T-cell (primary cell): ENCODE data around the gene PLEKHA7. TPM values are rescaled to one million over a fixed set of nuclear protein-coding genes. Genes with fewer than 3 reads are reported as not detected.
"Not testable (repeated sequence)": the region's sequence is repeated elsewhere in the genome, so short reads cannot be mapped to it uniquely, and the experiment has no call there.

ENCODE experiments used
- ATAC-seq, 4 experiments: fragments of 200-7000 bp in 3 of 4; fragments of 150-1000 bp in 1 of 4; cut with Tn5 transposase; replicated peaks in 1 of 4; 1 replicate in 3 of 4; 2 replicates in 1 of 4; pipeline ENCODE4 v1.10.0; 2021; ENCODE audit warnings: moderate library complexity in 3 of 4, mild to moderate bottlenecking in 2 of 4, moderate number of reproducible peaks in 1 of 4
- CTCF ChIA-PET, 2 donors: fragments of 300-600 bp; sonication (Branson Sonifier 250); formaldehyde crosslinking; loops; one replicate each; lab custom pipeline; 2022; ENCODE audit warnings: antibody characterized with exemption in 2 of 2; lab: Charles Lee
- POLR2A ChIA-PET, 2 donors: fragments of 300-600 bp; sonication (Branson Sonifier 250); formaldehyde crosslinking; loops; one replicate each; lab custom pipeline; 2022; ENCODE audit warnings: antibody characterized with exemption in 2 of 2; lab: Charles Lee
- DNase-seq, 35 experiments: peaks; one replicate each; pipeline versions ENCODE4 v3.0.0 to v3.0.0-alpha.2; 2013 to 2023
- H3K27ac ChIP-seq: one replicate; pipeline ENCODE4 v1.5.1; 2013; ENCODE audit warnings: low read length
- H3K27me3 ChIP-seq, 2 experiments: replicated peaks in 1 of 2; 1 replicate in 1 of 2; 2 replicates in 1 of 2; pipeline versions ENCODE4 v1.6.1 to v1.7.0; 2013; ENCODE audit warnings: low read length in 1 of 2, mixed read lengths in 1 of 2; ENCODE audit not compliant: control insufficient read depth in 2 of 2, insufficient read depth in 2 of 2; ENCODE audit errors: extremely low read depth in 1 of 2
- H3K36me3 ChIP-seq, 2 donors: 1 replicate in 1 of 2; 2 replicates in 1 of 2; pipeline versions ENCODE4 v1.6.1 to v1.7.0; 2013; ENCODE audit warnings: low read length in 1 of 2; ENCODE audit not compliant: control insufficient read depth in 2 of 2, insufficient read depth in 1 of 2; ENCODE audit errors: extremely low read depth in 1 of 2
- H3K4me1 ChIP-seq, 2 experiments: 1 replicate in 1 of 2; 2 replicates in 1 of 2; pipeline versions ENCODE4 v1.6.1 to v1.7.0; 2013; ENCODE audit warnings: low read length in 2 of 2, mixed read lengths in 1 of 2; ENCODE audit not compliant: insufficient read depth in 2 of 2, control insufficient read depth in 1 of 2; ENCODE audit errors: extremely low read depth in 1 of 2
- H3K4me3 ChIP-seq, 2 donors: 1 replicate in 1 of 2; 2 replicates in 1 of 2; pipeline versions ENCODE4 v1.5.1 to v1.7.0; 2013; ENCODE audit warnings: mild to moderate bottlenecking in 2 of 2, low read length in 1 of 2, moderate library complexity in 1 of 2; ENCODE audit not compliant: control insufficient read depth in 1 of 2; ENCODE audit errors: extremely low read depth in 1 of 2
- H3K9me3 ChIP-seq: 2 replicates; pipeline ENCODE4 v1.7.0; 2013
- H3K27ac Mint-ChIP-seq, 2 donors: one replicate each; pipeline ENCODE4 v1.8.0; 2020 to 2021; ENCODE audit warnings: mild to moderate bottlenecking in 2 of 2, mixed read lengths in 2 of 2
- H3K27me3 Mint-ChIP-seq, 2 donors: one replicate each; pipeline ENCODE4 v1.8.0; 2021 to 2022; ENCODE audit warnings: mixed read lengths in 2 of 2
- H3K36me3 Mint-ChIP-seq: one replicate; pipeline ENCODE4 v1.8.0; 2021; ENCODE audit warnings: mixed read lengths
- H3K4me1 Mint-ChIP-seq, 3 donors: one replicate each; pipeline ENCODE4 v1.8.0; 2020 to 2022; ENCODE audit warnings: mixed read lengths in 3 of 3, mild to moderate bottlenecking in 1 of 3
- H3K4me3 Mint-ChIP-seq, 3 donors: one replicate each; pipeline ENCODE4 v1.8.0; 2020 to 2022; ENCODE audit warnings: mild to moderate bottlenecking in 3 of 3, mixed read lengths in 3 of 3, moderate library complexity in 3 of 3
- H3K9me3 Mint-ChIP-seq, 3 donors: one replicate each; pipeline ENCODE4 v1.8.0; 2020 to 2022; ENCODE audit warnings: mixed read lengths in 3 of 3
- WGBS: methylation state at CpG from one replicate; pipeline ENCODE4 v1.1.5; 2013; ENCODE audit warnings: missing lambda C conversion rate; ENCODE audit not compliant: insufficient coverage; 5-methylcytosine and 5-hydroxymethylcytosine counted together
- total RNA-seq, 35 experiments: library from RNA in 6 of 35; stranded (reverse) in 6 of 35; fragments of 120-200 nt in 1 of 35; gene quantifications; one replicate each; pipeline versions ENCODE4 v1.2.1 to v1.2.4 and lab custom pipeline; 2013 to 2026

The PLEKHA7 gene
- total RNA-seq (1 to 10 TPM; 4.8 to 8.8 (median 5.8) TPM), total RNA-seq (lab: John Stamatoyannopoulos, UW) (3.2 to 10.8 (median 5.2) reads per million in 29 experiments)
- 3.9 TPM for total RNA-seq (2013)

DNA sequence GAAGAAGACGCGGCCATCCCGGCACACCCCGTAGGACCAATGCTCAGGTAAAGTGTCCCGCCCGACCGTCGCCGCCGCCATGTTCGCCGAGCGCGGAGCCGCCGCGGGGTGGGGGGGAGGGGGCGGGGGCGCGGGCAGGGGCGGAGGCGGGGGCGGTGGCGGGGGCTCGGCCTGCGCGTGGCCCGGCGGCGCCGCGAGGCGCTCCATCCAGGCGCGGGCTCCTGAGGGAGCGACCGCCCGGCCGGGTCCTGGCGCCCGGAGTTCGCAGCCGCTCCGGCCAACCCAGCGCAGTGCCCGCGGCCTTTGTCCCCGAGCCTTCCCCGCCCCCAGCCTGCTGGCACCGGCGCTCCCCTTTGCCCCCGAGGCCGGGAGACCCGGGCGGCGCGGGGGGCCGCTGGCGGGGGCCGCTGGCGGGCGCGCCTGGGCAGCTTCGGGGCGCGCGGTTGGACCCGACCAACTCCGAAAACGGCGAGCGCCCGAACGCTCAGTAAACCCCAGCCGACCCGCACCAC, at the start of gene PLEKHA7:
Gene PLEKHA7, minus strand, starts transcription at position 94 of the 512 bp plus-strand sequence. Its CDS starts 13 bp downstream, at position 81.
- Mint-ChIP-seq H3K27me3 (peaks cover 12 to 22% of the 10 kb centered on the region in 2 donors), H3K9me3 (no peaks in the 10 kb centered on the region), H3K4me3 (peak within 1 kb of the TSS in 2 of 3 donors; percentile 88 to 96), H3K4me1 (peaks cover 4 to 10% (median 7%) of the 10 kb centered on the region in 3 donors), H3K36me3 (peaks cover 3% of the 10 kb centered on the region), H3K27ac (peak within 1 kb of the TSS in 1 of 2 donors; percentile 60)
- POLR2A ChIA-PET = no interaction called here
- Histone ChIP-seq H3K4me3 (peak within 1 kb of the TSS; percentile 51 to 68), H3K36me3 (no peaks in the 10 kb centered on the region), H3K27me3 (peaks cover 10 to 27% of the 10 kb centered on the region in 2 experiments), H3K4me1 (peaks cover 3 to 13% of the 10 kb centered on the region in 2 experiments), H3K9me3 (no peaks in the 10 kb centered on the region), H3K27ac (no peak within 1 kb of the TSS)
- CTCF ChIA-PET = interaction anchor here in 1 of 2 donors (0.6 kb wide), 1 partner anchor 49 kb away, joined by 5 read pairs; no protein-coding TSS in a partner anchor
- WGBS = under 1% methylated on average over 50 of the region's 76 CpGs
- DNase-seq (peak in 5 of 35 experiments; percentile 8 to 30 (median 11)), ATAC-seq (peak; percentile 49 to 64 (median 60))

- DNase-seq (peak in 13 of 35 experiments; percentile 8 to 53 (median 19)), ATAC-seq (peak in 1 of 4 experiments; percentile 53)
- Mint-ChIP-seq H3K4me3 (no peak overlapping the region), H3K27me3 (no peaks in the 10 kb centered on the region), H3K27ac (no peak overlapping the region), H3K36me3 (no peaks in the 10 kb centered on the region), H3K4me1 (no peaks in the 10 kb centered on the region), H3K9me3 (no peaks in the 10 kb centered on the region)
- H3K36me3 ChIP-seq = no peaks in the 10 kb centered on the region
- H3K27ac ChIP-seq = no peak overlapping the region
- H3K4me1 ChIP-seq = no peaks in the 10 kb centered on the region
- CTCF ChIA-PET = interaction anchor here (0.5 to 1.5 kb wide), 7 partner anchors 49 to 394 kb away, joined by 3 to 5 read pairs (median 4); no protein-coding TSS in a partner anchor
- H3K27me3 ChIP-seq = no peaks in the 10 kb centered on the region
- no peak overlapping the region for H3K4me3 ChIP-seq
- 86% methylated on average over 2 of the region's 4 CpGs for WGBS
- no peaks in the 10 kb centered on the region for H3K9me3 ChIP-seq
- POLR2A ChIA-PET = no interaction called here
Observed at GRCh38 chr11:17063171-17064002, 49.2 kb upstream of the PLEKHA7 start.

GRCh38 chr11:17051146-17051545, 36.9 kb upstream of the PLEKHA7 start:
- H3K4me1 Mint-ChIP-seq, H3K4me1 ChIP-seq, H3K4me3 ChIP-seq, POLR2A ChIA-PET, H3K27ac ChIP-seq, H3K9me3 Mint-ChIP-seq, H3K27ac Mint-ChIP-seq, H3K9me3 ChIP-seq, H3K36me3 ChIP-seq, H3K4me3 Mint-ChIP-seq, ATAC-seq, H3K36me3 Mint-ChIP-seq, DNase-seq, H3K27me3 Mint-ChIP-seq, CTCF ChIA-PET, H3K27me3 ChIP-seq: not testable (repeated sequence)
- WGBS = 98% methylated on average over 8 of the region's 27 CpGs

DNA sequence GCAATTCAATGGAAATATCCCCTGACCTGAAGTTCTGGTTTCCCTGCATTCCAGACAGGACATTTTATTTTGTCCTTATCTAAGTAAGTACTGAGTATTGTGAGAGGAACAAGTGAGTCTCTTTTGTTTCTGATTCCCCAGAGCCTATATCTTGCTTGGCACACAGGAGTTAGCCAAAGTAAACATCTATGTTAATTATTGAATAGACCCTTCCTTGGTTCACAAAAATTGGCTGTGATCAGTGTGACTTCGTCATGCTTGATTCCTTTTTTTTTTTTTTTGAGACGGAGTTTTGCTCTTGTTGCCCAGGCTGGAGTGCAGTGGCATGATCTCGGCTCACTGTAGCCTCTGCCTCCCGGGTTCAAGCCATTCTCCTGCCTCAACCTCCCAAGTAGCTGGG, 34.3 kb upstream of the PLEKHA7 start:
- H3K27ac Mint-ChIP-seq, CTCF ChIA-PET, H3K9me3 Mint-ChIP-seq, ATAC-seq, H3K4me1 ChIP-seq, H3K4me3 ChIP-seq, H3K27ac ChIP-seq, H3K36me3 ChIP-seq, H3K9me3 ChIP-seq, H3K27me3 Mint-ChIP-seq, H3K36me3 Mint-ChIP-seq, POLR2A ChIA-PET, H3K4me3 Mint-ChIP-seq, DNase-seq, H3K4me1 Mint-ChIP-seq, H3K27me3 ChIP-seq: not testable (repeated sequence)
- 50% methylated on average over 2 of the region's 4 CpGs for WGBS

- no peaks in the 10 kb centered on the region for H3K9me3 ChIP-seq
- no peaks in the 10 kb centered on the region for H3K9me3 Mint-ChIP-seq
- ATAC-seq (no peak), DNase-seq (no peak)
- H3K27me3 Mint-ChIP-seq = peaks cover 0 to under 1% of the 10 kb centered on the region in 2 donors
- no peaks in the 10 kb centered on the region for H3K27me3 ChIP-seq
- ChIA-PET CTCF (no interaction called here), POLR2A (no interaction called here)
- H3K36me3 ChIP-seq = no peaks in the 10 kb centered on the region
- 84% methylated on average over 4 of the region's 5 CpGs for WGBS
- no peaks in the 10 kb centered on the region for H3K4me1 ChIP-seq
- H3K27ac Mint-ChIP-seq = no peak overlapping the region
- H3K36me3 Mint-ChIP-seq = no peaks in the 10 kb centered on the region
- H3K4me3 Mint-ChIP-seq = no peak overlapping the region
- no peak overlapping the region for H3K4me3 ChIP-seq
- H3K4me1 Mint-ChIP-seq = no peaks in the 10 kb centered on the region
- H3K27ac ChIP-seq = no peak overlapping the region
Observed at GRCh38 chr11:17046690-17047089, 32.5 kb upstream of the PLEKHA7 start.

DNA sequence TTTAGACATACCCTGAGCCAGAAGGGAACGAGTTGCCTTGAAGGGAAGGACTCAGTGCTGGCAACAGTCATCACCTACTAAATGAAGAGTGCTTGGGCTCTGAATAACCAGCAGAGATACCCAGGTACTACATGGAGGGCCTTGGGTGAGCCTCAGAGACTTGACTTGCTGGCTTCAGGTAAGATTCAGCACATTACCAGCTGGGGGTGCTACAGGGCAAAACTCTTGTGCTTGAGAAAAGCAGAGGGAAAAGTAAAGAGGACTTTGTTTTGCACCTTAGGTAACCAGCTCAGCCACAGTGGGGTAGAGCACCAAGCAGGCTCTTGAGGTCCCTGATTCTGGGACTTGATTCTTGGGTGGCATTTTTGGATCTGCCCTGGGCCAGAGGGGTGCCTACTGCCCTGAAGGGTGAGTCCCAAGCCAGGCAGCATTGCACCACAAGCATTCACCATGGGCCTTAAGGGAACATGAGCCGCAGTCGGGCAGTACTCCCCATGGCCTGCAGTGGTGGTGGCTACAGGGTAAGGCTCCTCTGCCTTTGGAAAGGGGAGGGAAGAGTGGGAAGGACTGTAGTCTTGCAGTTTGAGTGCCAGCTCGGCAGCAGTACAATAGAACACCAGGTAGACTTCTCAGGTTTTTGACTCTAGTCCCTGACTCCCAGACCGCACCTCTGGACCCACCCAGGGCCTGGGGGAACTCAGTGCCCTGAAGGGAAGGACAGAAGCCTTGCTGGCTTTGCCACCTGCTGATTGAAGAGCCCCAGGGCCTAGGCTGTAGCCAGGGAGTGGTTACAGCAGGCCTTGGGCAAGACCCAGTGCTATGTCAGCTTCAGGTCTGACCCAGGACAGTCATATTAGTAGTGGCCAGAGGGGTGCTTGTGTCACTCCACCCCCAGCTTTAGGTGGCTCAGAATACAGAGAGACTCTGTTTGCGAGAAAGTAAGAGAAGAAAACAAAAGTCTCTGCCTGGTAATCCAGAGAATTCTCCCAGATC, 22.7 kb upstream of the PLEKHA7 start:
- no peak for DNase-seq
- no peaks in the 10 kb centered on the region for H3K9me3 ChIP-seq
- Mint-ChIP-seq H3K4me1 (no peaks in the 10 kb centered on the region), H3K36me3 (peaks cover 11% of the 10 kb centered on the region), H3K27ac (no peak overlapping the region), H3K4me3 (no peak overlapping the region), H3K9me3 (peaks cover 0 to 11% (median 6%) of the 10 kb centered on the region in 3 donors), H3K27me3 (peaks cover 11 to 15% of the 10 kb centered on the region in 2 donors)
- 86% methylated on average over 4 of the region's 6 CpGs for WGBS
- no peak overlapping the region for H3K27ac ChIP-seq
- ChIA-PET POLR2A (no interaction called here), CTCF (no interaction called here)
- no peaks in the 10 kb centered on the region for H3K36me3 ChIP-seq
- H3K27me3 ChIP-seq = peaks cover 0 to 6% of the 10 kb centered on the region in 2 experiments
- no peak overlapping the region for H3K4me3 ChIP-seq
- no peaks in the 10 kb centered on the region for H3K4me1 ChIP-seq
- ATAC-seq = no peak
